IMR-90 (cell line): Measurements from ENCODE around the gene NACC2. TPM values are rescaled to one million over a fixed set of nuclear protein-coding genes. Genes with fewer than 3 reads are reported as not detected.

Experiments used
- ATAC-seq: fragments of 200-7000 bp; cut with Tn5 transposase; 2 replicates; pipeline ENCODE4 v1.9.1; 2020; ENCODE audit warnings: low read depth, mild to moderate bottlenecking, moderate library complexity
- BruUV-seq: library from RNA; stranded (reverse); fragments of 400-500 nt; replicated peaks from 2 replicates; lab custom pipeline; 2021; lab: Mats Ljungman, UMichigan
- CTCF ChIA-PET: fragments of 300-600 bp; formaldehyde crosslinking; extraction: SDS; loops from one replicate; lab custom pipeline; 2021; ENCODE audit warnings: antibody characterized with exemption; lab: Yijun Ruan, JAX
- POLR2A ChIA-PET: fragments of 300-600 bp; sonication (Branson Sonifier 250); formaldehyde crosslinking; loops from one replicate; lab custom pipeline; 2022; ENCODE audit warnings: antibody characterized with exemption; ENCODE audit not compliant: unreplicated experiment; lab: Charles Lee
- DNase-seq: peaks from one replicate; pipeline ENCODE4 v3.0.0; 2013
- H2AFZ ChIP-seq: replicated peaks from 2 replicates; pipeline ENCODE3; 2013; ENCODE audit warnings: low read length, mild to moderate bottlenecking; ENCODE audit not compliant: poor library complexity
- H2AK5ac ChIP-seq: 2 replicates; pipeline ENCODE4 v1.6.1; 2013; ENCODE audit warnings: low read depth, low read length, inconsistent platforms
- H2AK9ac ChIP-seq: replicated peaks from 2 replicates; pipeline ENCODE3; 2013; ENCODE audit warnings: mild to moderate bottlenecking, low read depth, low read length, moderate library complexity; ENCODE audit not compliant: poor library complexity
- H2BK120ac ChIP-seq: 2 replicates; pipeline ENCODE4 v1.6.1; 2013; ENCODE audit warnings: low read depth, low read length, inconsistent platforms
- H2BK15ac ChIP-seq: 3 replicates; pipeline ENCODE4 v1.6.1; 2013; ENCODE audit warnings: low read depth, low read length, inconsistent platforms
- H2BK20ac ChIP-seq: 2 replicates; pipeline ENCODE4 v1.6.1; 2013; ENCODE audit warnings: low read depth, mild to moderate bottlenecking, inconsistent platforms, low read length, moderate library complexity
- H2BK5ac ChIP-seq: 2 replicates; pipeline ENCODE4 v1.6.1; 2013; ENCODE audit warnings: mild to moderate bottlenecking, low read depth, low read length, inconsistent platforms; ENCODE audit not compliant: poor library complexity, severe bottlenecking
- H3K14ac ChIP-seq: replicated peaks from 2 replicates; pipeline ENCODE4 v1.6.1; 2013; ENCODE audit warnings: low read depth, low read length, inconsistent platforms
- H3K18ac ChIP-seq: 2 replicates; pipeline ENCODE4 v1.6.1; 2013; ENCODE audit warnings: low read depth, low read length, control low read depth
- H3K23ac ChIP-seq: 2 replicates; pipeline ENCODE4 v1.6.1; 2013; ENCODE audit warnings: low read depth, low read length, inconsistent platforms
- H3K27ac ChIP-seq: 2 replicates; pipeline ENCODE4 v1.5.1; 2013; ENCODE audit warnings: mild to moderate bottlenecking, control low read depth, low read length; ENCODE audit not compliant: insufficient read depth
- H3K27me3 ChIP-seq: 2 replicates; pipeline ENCODE4 v1.6.1; 2013; ENCODE audit warnings: low read length; ENCODE audit not compliant: control insufficient read depth, insufficient read depth
- H3K36me3 ChIP-seq: 2 replicates; pipeline ENCODE4 v1.6.1; 2013; ENCODE audit warnings: low read length, mixed read lengths; ENCODE audit not compliant: control insufficient read depth, insufficient read depth
- H3K4ac ChIP-seq: 2 replicates; pipeline ENCODE4 v1.6.1; 2013; ENCODE audit warnings: low read depth, low read length, inconsistent platforms
- H3K4me1 ChIP-seq: 2 replicates; pipeline ENCODE4 v1.6.1; 2013; ENCODE audit warnings: low read length, mixed read lengths; ENCODE audit not compliant: control insufficient read depth, insufficient read depth
- H3K4me2 ChIP-seq: 2 replicates; pipeline ENCODE4 v1.6.1; 2013; ENCODE audit warnings: low read depth, mild to moderate bottlenecking, control low read depth, low read length, moderate library complexity
- H3K4me3 ChIP-seq: 2 replicates; pipeline ENCODE4 v1.5.1; 2013; ENCODE audit warnings: low read depth, mild to moderate bottlenecking, control low read depth, low read length, moderate library complexity; ENCODE audit not compliant: insufficient read depth
- H3K56ac ChIP-seq: 2 replicates; pipeline ENCODE4 v1.6.1; 2013; ENCODE audit warnings: low read length, inconsistent platforms; ENCODE audit not compliant: insufficient read depth; ENCODE audit errors: extremely low read depth
- H3K79me1 ChIP-seq, 2 experiments: 2 replicates each; pipeline ENCODE4 v1.6.1; 2013; ENCODE audit warnings: low read length in 2 of 2, inconsistent platforms in 1 of 2, low read depth in 1 of 2
- H3K9ac ChIP-seq: 2 replicates; pipeline ENCODE4 v1.6.1; 2013; ENCODE audit warnings: low read depth, low read length, control low read depth
- H3K9me1 ChIP-seq: 2 replicates; pipeline ENCODE4 v1.6.1; 2013; ENCODE audit warnings: low read length, inconsistent platforms; ENCODE audit not compliant: insufficient read depth
- H3K9me3 ChIP-seq: 2 replicates; pipeline ENCODE4 v1.6.1; 2013; ENCODE audit warnings: low read length; ENCODE audit not compliant: control insufficient read depth, insufficient read depth
- H4K20me1 ChIP-seq: 2 replicates; pipeline ENCODE4 v1.6.1; 2013; ENCODE audit warnings: low read length, inconsistent platforms; ENCODE audit not compliant: insufficient read depth
- H4K5ac ChIP-seq: 2 replicates; pipeline ENCODE4 v1.6.1; 2013; ENCODE audit warnings: mild to moderate bottlenecking, low read depth, low read length, control low read depth
- H4K8ac ChIP-seq, 2 experiments: 2 replicates each; pipeline ENCODE4 v1.6.1; 2013; ENCODE audit warnings: low read depth in 2 of 2, low read length in 2 of 2, control low read depth in 1 of 2, inconsistent platforms in 1 of 2
- H4K91ac ChIP-seq: 2 replicates; pipeline ENCODE4 v1.6.1; 2013; ENCODE audit warnings: low read depth, low read length, inconsistent platforms; ENCODE audit not compliant: insufficient read depth
- BHLHE40 ChIP-seq: fragments of 150-350 bp; IDR thresholded peaks from 2 replicates; pipeline ENCODE4 v1.6.1; 2016; ENCODE audit warnings: mild to moderate bottlenecking, low read depth, low read length
- CHD1 ChIP-seq: IDR thresholded peaks from 2 replicates; pipeline ENCODE4 v1.6.1; 2012; ENCODE audit warnings: low read depth, low read length, improper control_type of control experiment
- CTCF ChIP-seq: conservative IDR thresholded peaks from 2 replicates; pipeline ENCODE4 v1.5.1; 2012; ENCODE audit warnings: mild to moderate bottlenecking, low read depth, low read length, improper control_type of control experiment
- MAZ ChIP-seq: IDR thresholded peaks from 2 replicates; pipeline ENCODE4 v1.6.1; 2012; ENCODE audit warnings: low read depth, mild to moderate bottlenecking, low read length, improper control_type of control experiment, moderate library complexity, borderline replicate concordance
- NFE2L2 ChIP-seq: fragments of 150-350 bp; IDR thresholded peaks from 2 replicates; pipeline ENCODE4 v1.6.1; 2016; ENCODE audit warnings: low read depth, mild to moderate bottlenecking, low read length
- POLR2A ChIP-seq: IDR thresholded peaks from 2 replicates; pipeline ENCODE4 v1.6.1; 2012; ENCODE audit warnings: mild to moderate bottlenecking, low read depth, low read length
- RAD21 ChIP-seq: IDR thresholded peaks from 2 replicates; pipeline ENCODE4 v1.6.1; 2012; ENCODE audit warnings: low read length, improper control_type of control experiment
- WGBS, 2 experiments: methylation state at CpG; one replicate each; pipeline versions ENCODE4 v1.1.5 to v1.1.7; 2013; ENCODE audit warnings: missing lambda C conversion rate in 2 of 2; ENCODE audit not compliant: insufficient read length in 1 of 2; ENCODE audit errors: extremely low coverage in 2 of 2; 5-methylcytosine and 5-hydroxymethylcytosine counted together
- dilution Hi-C: fragments of 300-500 bp; cut with HindIII; formaldehyde crosslinking; loops from one replicate; pipeline ENCODE4 v1.14.3; 2018; ENCODE audit warnings: low sequenced_read_pairs; ENCODE audit not compliant: unreplicated experiment
- in situ Hi-C: fragments of 300-500 bp; cut with MboI; formaldehyde crosslinking; loops from 3 replicates; pipeline ENCODE4 v1.14.3; 2019; ENCODE audit warnings: low sequenced_read_pairs, inconsistent platforms, mixed read lengths
- intact Hi-C: fragments of 100-400 bp; cut with micrococcal nuclease; formaldehyde crosslinking; loops from 2 replicates; pipeline ENCODE4 v1.10.0; 2022
- polyA plus RNA-seq, 3 experiments: library from polyadenylated mRNA; depleted of rRNA; stranded (reverse); fragments of >200 nt; gene quantifications; 2 replicates each; pipeline ENCODE4 v1.2.3, GENCODE V29; 2012; ENCODE audit warnings: low replicate concordance in 1 of 3
- total RNA-seq: library from RNA; depleted of rRNA; stranded (reverse); fragments of >200 nt; gene quantifications from 2 replicates; pipeline ENCODE4 v1.2.3, GENCODE V29; 2012

Gene NACC2
- total and polyA plus RNA-seq, 2 of the 4 experiments (the other 2 are of a cell fraction), result 7.9 to 19.0 TPM

- Histone ChIP-seq H4K91ac (no peak overlapping the region), H4K5ac (no peak overlapping the region), H2AK9ac (no peak overlapping the region), H3K4me3 (no peak overlapping the region), H2BK20ac (no peak overlapping the region), H3K27ac (no peak overlapping the region), H3K27me3 (no peaks in the 10 kb centered on the region), H3K9me1 (peaks cover 5% of the 10 kb centered on the region; the same call in 1 of the 2 replicates), H2BK15ac (no peak overlapping the region), H3K4ac (no peak overlapping the region), H2AK5ac (no peak overlapping the region), H3K56ac (no peak overlapping the region), H3K4me1 (peaks cover 23% of the 10 kb centered on the region), H3K14ac (no peak overlapping the region), H2BK5ac (no peak overlapping the region), H4K8ac (no peak overlapping the region), H4K20me1 (peaks cover 8% of the 10 kb centered on the region; the same call in 1 of the 2 replicates), H3K79me1 (peaks cover 5 to 42% of the 10 kb centered on the region in 2 experiments; a peak in 3 of 4 replicates), H3K9ac (no peak overlapping the region), H3K18ac (no peak overlapping the region), H3K9me3 (no peaks in the 10 kb centered on the region), H3K36me3 (peaks cover 21% of the 10 kb centered on the region), H2AFZ (no peak overlapping the region), H3K4me2 (no peak overlapping the region), H2BK120ac (no peak overlapping the region), H3K23ac (no peak overlapping the region)
- no TSS peak for BruUV-seq
- in situ Hi-C loops (no loop called here), dilution Hi-C loops (no loop called here), intact Hi-C loops (no loop called here)
- TF ChIP-seq POLR2A, result no peak
- no peak for TF ChIP-seq MAZ
- TF ChIP-seq NFE2L2, result no peak
- TF ChIP-seq BHLHE40, result no peak
- TF ChIP-seq RAD21, result no peak
- no peak for TF ChIP-seq CHD1
- no peak for TF ChIP-seq CTCF
- DNase-seq (no peak), ATAC-seq (no peak)
- ChIA-PET POLR2A (no interaction called here), CTCF (no interaction called here)
- WGBS, 2 experiments, result 73% methylated on average over 3 of the region's 16 CpGs; no CpG with 5 or more reads in 1 of the 2 experiments
Observed at GRCh38 chr9:136009516-136009915, 85.6 kb downstream of the NACC2 start.
